HG02840 (cell line): ENCODE results near the gene DEAF1.

Source experiments
- ATAC-seq: cut with Tn5 transposase; IDR thresholded peaks from one replicate; pipeline ENCODE4 v1.9.1; 2021; ENCODE audit warnings: mild to moderate bottlenecking, moderate library complexity, moderate number of reproducible peaks; ENCODE audit not compliant: unreplicated experiment, low FRiP score

DEAF1 gene

DNA sequence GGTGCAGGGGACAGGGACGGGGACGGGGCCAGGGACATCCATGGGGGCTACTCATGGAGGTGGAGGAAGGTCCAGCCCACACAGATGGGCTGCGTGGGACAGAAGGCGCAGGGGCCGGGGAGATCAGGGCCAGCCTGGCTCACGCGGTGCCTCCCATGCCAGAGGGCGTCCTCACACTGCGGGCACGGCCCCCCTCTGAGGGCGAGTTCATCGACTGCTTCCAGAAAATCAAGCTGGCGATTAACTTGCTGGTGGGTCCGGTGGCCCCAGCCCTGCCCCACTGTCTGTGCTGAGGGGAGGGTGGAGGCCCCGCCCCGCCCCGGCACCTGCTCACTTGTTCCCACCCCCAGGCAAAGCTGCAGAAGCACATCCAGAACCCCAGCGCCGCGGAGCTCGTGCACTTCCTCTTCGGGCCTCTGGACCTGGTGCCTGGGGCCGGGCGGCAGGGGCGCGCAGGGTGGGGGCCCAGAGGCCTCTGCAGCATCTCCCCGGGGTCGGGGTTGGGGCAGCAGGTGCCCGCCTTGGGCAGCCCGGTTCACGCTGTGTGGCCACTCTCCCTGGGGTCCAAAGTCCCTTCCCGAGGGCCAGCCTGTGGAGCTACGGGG lies 26.8 kb upstream of the DEAF1 start:
- ATAC-seq, result no peak

DNA sequence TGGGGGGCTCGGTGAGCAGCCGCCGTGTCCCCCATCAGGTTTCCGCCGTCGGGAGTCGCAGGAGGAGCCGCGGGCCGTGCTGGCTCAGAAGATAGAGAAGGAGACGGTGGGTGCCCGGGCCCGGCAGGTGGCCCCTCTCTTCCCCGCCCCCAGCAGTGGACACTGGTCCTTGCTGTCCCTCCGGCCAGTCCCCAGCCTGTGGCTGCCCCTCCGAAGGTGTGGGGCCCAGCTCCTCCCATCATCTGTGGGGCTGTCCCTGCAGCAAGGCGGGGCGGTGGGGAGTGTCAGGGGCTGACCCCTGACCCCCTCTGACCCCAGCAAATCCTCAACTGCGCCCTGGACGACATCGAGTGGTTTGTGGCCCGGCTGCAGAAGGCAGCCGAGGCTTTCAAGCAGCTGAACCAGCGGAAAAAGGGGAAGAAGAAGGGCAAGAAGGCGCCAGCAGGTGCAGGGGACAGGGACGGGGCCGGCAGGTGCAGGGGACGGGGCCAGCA lies 26.3 kb upstream of the DEAF1 start:
- no peak for ATAC-seq

DNA sequence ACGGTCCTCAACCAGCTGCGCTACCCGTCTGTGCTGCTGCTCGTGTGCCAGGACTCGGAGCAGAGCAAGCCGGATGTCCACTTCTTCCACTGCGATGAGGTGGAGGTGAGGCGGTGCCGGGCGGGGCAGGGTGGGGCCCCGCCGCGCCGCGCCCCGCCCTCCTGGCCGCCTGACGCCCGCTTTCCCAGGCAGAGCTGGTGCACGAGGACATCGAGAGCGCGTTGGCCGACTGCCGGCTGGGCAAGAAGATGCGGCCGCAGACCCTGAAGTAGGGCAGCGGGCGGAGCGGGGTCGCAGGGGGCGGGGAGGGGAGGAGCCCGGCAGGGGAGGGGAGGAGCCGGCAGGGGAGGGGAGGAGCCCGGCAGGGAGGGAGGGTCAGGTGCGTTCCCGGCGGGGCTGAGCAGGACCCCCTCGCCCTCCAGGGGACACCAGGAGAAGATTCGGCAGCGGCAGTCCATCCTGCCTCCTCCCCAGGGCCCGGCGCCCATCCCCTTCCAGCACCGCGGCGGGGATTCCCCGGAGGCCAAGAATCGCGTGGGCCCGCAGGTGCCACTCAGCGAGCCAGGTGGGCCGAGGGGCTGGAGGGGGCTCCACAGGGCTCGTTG lies 25.7 kb upstream of the DEAF1 start:
- ATAC-seq, result no peak

DNA sequence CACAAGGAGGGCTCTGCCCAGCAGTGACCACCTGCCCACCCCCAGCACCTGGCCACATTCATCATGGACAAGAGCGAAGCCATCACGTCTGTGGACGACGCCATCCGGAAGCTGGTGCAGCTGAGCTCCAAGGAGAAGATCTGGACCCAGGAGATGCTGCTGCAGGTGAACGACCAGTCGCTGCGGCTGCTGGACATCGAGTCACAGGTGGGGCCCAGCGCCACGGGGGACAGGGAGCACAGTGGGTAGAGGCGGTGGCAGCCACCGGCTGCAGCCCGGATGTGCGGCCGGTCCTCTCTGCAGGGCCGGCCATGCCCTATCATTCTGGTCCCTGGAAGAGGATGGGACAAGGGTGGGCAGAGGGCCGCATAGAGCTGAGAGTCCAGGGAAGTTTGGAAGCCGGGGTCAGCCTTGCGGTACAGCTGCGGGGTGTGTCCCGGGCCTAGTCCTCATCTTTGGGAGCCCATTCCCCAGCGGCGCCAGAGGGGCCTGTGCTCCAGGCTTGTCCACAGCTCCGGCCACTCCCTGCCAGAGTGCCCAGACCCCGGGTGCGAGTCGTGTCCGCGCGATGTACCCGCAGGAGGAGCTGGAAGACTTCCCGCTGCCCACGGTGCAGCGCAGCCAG lies 25.1 kb upstream of the DEAF1 start:
- ATAC-seq, result no peak

DNA sequence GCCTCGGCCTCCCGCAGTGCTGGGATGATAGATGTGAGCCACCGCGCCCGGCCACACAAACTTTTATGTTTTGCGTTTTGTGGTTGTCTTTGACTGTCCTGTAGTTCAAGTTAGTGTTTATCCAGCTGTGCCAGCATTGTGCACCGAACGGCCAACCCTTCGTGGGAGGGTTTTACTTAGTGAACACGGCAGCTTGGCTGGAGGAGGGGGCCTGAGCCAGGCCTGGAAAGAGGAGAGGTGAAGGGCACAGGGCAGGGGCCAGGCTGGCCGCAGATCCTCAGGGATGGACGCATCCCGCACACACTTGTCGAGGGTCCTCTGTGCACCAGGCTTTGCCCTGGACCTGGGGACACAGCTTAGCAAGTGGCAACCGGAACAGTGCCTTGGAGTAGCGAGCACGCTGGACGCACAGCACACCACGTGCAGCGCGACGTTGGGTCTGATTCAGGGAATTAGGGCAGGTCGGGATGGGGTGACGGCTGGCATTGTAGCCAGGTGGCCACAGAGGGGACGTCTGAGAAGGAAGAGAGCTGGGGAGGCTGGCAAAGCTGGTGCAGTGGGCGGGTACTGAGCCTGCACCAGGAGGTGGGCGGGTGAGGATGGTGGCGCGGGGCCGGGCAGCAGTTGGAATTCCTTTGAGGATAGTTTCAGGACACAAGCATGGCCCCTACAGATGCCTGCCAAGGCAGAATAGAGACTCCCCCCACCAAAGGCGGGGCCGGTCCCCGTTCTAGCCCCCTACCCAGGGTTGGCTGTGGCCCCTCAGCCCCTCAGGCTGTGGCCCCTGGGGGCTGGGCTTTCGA lies 24.4 kb upstream of the DEAF1 start:
- ATAC-seq, result no peak

DNA sequence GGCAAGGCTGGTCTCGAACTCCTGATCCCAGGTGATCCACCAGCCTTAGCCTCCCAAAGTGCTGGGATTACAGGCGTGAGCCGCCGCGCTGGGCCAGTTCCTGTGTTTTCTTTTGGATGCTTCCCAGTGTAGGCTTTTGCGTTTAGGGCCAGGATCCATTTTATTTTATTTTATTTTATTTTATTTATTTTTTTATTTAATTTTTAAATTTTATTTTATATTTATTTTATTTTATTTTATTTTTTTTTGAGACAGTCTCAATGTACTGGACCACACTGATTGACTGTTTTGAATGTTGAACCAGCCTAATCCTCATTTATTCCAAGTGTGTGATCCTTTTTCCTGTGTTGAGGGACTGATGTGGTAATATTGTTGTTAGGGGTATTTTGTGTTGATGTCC lies 19.4 kb upstream of the DEAF1 start:
- ATAC-seq, result no peak

DNA sequence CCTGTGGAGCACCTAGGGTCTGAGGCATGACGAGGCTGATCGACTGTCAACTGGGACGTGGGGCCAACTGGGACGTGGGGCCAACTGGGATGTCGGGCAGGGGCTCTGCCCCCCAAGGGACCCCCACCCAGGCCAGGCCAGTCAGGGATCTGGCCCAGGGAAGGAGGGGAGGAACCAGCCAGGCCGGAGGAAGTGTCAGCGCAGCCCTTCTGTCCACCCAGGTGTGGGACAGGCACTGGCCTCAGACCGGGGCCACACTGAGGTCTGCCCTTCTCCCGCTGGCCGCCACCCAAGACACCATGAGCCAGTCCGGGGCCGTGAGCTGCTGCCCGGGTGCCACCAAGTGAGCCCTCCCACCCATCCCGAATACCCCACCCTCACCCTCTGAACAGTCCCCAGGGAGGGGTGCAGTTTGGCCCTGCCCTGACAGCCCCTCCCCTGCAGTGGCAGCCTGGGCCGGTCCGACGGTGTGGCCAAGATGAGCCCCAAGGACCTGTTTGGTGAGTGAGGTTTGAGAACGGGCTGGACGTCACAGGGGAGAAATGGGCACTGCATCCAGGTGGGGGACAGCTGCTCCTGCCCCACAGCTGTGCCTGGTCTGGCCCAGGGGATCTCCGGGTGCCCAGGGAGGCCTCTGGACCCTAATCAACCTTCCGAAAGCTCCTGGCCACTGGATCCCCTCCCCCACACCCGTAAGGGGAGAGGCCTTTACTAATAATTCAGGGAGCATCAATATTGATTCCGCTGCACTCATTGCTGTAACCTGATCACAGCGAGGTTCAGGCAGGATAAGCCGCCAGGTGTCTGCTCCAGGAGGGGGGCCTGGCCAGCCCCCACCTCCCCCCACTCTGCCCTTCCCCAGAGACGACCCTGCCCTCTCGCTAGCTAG lies 14.3 kb upstream of the DEAF1 start:
- ATAC-seq, result no peak

DNA sequence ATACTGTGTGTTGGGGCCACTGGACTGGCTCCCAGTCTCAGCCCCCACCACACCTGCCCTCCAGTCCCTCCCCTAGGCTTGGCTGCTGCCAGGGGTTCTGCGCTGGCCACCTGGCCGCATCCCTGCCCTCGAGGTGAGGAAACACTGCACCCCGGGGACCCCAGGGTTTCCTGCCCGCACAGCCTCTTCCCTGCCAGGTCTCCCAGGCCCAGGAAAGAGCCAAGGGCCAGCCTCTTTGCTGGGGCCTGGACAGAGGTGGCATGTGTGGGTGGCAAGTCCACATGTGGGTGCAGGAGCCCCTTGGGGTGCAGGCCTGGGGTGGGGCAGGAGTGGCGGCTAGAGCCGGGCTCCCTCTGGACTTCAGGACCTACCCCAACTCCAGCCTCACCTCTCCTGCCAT lies 13.5 kb upstream of the DEAF1 start:
- ATAC-seq, result no peak

DNA sequence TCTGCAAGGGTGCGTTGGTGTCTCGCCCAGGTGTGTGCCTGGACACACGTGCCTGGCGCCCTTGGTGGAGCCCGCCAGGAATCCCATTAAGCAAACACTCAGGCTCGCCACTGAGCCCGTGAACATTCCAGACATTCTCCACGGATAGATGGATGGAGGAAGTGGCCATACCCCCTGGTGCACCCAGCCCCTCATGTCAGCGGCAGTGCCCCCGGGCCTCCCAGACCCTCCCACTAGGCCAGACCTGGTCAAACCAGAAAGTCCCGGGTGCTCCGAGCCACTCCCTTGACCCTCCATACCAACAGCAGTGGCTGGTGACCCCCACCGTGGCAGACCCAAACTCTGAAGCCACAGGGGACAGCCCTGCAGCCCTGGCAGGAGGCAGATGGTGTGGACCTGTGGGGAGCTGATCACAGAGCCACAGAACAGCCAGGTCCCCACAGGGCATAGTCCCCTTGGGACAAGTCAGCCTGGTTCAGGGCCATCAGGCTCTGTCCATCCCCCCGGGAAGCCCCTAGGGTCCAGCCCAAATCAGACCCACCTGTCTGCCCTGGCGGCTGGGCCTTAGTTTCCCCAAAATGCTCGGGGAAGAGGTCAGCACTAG lies 12.9 kb upstream of the DEAF1 start:
- ATAC-seq, result no peak

DNA sequence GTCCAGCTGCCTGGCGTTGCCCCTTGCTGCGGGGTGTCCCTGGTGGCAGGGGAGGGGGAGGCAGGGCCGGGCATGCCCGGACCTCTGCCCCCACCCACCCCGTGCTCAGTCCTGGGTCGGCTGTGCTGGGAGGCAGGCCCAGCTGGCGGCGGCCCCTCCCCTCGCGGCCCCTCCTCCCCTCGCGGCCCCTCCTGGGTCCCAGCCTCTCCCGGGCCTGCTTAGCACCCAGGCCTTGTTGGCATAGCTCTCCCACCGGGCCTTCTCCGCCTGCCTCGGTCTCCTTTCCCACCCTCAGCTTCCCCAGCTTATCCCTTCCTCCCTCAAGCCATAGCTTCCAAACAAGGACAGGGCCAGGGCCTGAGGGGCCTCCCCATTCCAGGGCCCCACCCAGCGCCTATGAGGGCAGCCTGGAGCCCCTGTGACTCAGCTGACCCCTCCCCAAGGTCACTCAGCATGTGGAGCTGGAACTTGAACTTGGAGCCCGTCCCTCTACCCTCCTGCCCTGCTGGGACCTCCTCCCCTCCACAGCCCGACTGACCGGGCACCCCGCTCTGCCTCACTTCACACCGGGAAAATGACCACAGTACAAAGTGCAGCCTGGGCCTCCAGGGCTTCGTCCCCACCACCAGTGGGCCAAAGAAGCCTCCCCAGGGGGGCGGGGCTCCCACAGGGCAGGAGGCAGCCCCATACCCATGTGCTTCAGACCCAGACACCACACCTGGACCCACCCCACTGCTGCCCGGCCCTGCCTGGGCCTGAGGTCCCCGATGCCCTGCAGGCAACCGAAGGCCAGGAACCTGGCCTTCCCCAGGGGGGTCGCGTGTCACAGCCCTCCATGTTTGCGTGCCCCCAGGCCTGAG lies 12.2 kb upstream of the DEAF1 start:
- ATAC-seq, result no peak

DNA sequence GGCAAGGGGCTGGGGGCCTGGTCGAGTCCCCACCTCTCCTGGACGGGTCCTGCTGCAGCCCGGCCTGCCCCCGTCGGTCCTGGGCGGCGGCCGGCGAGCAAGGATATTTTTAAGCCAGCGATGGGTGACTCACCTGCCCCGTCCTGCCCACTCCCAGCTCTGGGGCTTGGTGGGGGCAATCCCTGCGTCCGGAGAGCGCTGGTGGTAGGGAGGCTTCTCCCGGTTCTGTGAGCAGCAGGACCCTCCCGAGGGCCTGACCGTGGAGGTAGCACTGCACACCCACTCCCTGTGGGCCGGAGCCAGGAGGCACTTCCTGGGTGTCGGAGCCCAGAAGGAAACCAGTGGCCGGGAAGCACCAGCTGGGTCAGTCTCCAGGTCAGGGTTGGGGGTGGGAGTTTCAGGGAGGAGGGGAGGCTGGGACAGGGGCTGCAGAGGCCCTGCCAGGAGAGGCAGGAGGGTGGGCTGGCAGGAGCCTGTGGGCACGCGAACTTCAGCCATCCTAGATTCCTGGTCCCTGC lies 11.5 kb upstream of the DEAF1 start:
- no peak for ATAC-seq

DNA sequence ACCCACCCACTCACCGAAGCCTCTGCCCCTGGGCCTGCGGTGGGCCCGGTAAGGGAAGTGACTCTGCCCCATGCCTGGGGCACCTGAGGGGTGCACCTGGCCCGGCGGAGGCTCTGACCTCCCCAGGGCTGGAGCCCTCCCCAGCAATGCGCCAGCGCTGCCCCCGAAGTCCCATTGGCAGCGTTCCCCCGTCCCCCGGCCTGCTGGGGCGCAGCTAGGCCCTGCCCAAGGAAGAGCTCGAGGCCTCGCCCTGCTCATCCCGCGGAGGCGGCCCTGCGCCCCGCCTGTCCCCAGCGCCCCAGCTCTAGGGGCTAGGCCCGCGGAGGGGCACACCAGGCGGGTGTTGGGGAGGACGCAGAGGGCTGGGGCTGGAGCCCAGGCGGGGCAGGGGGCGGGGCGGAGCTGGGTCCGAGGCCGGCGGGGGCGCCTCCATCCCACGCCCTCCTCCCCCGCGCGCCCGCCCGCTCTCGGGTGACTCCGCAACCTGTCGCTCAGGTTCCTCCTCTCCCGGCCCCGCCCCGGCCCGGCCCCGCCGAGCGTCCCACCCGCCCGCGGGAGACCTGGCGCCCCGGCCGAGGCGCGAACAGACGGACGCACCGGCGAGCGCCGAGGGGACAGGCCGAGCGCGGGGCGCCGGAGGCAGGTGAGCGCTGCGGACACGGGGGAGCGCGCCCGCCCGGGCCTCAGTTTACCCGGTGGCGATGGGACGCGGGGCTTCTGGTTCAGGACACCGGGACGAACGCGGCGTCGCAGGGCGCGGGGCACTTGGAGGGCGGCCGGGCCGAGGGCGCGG lies 10.8 kb upstream of the DEAF1 start, which contains the start of gene EPS8L2:
Gene EPS8L2 (plus strand): TSS at position 586 of the 793 bp plus-strand sequence. CDS start 3,177 bp downstream, outside the sequence.
- ATAC-seq, result no peak

DNA sequence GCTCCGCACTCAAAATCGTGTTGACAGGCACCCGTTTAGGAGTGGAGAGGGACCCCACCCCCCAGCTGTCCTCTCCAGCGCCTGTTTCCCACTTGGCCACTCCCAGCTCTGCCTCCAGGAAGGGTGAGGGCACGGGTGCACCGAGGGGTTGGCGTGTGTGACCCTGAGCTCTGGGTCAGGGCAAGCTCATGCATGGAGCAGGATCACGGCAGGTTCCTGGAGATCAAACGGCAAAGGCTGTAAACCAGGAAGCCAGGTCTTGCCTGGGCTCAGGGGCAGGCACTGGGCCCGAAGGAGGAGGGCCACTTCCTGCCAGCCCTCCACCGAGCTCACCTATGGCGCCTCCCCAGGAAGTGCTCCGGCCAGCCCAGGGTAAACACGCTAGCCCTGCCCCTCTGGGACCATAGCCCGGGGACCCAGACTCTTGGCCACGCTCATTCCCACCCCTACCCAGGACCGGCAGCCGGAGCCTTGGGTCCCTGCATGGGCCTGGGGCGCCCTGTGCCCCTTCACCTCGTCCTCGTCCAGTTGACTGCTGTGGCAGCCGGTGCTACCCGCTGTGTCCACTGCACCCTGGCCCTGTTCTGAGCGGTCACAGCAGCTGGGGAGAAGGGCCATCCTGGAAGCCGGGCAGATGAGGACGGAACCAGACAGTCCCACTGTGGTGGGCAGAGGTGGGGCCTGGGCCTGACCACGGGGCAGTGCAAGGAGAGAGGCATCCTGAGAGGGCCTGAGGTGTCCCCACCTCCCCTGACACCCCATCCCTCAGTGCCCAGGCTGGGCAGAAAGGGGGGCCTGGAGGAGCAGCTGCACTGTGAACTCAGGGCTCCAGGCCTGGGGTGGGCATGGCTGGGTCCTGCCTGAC lies 10.0 kb upstream of the DEAF1 start:
- no peak for ATAC-seq

DNA sequence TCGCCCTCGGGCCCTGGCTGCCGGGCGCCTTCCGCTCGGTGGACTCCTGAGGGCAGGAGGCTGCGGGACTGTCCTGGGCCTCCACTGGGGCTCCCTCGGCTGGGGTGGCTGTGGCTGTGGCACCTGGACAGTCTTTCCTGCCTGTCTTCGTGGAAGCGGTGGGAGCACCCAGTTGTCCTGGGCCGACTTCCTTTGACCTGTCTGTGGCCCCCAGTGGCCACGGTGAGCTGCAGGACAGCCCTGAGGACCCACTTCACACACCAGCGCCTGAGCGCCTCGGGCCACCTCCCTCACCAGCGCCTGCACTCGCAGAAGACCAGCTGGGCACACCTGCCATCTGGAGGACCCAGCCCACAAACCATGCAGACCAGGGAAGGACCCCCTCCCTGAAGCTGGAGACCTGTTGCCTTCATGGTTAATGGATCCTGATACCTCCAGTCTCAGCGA lies 9.2 kb upstream of the DEAF1 start:
- ATAC-seq, result no peak

DNA sequence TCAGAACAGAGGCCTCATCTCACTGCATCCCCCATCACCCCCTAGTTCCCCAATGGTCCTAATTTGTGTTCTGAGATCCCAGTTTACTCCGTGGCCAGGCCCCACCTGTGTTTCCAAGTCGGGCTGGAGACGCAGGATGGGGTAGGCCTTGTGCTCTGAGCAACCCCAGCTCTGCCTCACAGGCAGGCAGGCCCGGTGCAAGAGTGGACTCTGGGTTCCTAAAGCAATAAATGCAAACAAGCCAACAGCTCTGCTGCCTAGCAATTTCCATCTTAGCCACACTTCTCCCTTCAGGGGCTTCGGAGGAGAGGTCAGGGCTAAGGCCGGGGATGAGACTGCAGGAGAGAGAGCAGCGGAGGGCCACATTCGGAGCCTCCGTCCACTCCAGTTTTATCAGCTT lies 8.5 kb upstream of the DEAF1 start:
- ATAC-seq, result no peak

DNA sequence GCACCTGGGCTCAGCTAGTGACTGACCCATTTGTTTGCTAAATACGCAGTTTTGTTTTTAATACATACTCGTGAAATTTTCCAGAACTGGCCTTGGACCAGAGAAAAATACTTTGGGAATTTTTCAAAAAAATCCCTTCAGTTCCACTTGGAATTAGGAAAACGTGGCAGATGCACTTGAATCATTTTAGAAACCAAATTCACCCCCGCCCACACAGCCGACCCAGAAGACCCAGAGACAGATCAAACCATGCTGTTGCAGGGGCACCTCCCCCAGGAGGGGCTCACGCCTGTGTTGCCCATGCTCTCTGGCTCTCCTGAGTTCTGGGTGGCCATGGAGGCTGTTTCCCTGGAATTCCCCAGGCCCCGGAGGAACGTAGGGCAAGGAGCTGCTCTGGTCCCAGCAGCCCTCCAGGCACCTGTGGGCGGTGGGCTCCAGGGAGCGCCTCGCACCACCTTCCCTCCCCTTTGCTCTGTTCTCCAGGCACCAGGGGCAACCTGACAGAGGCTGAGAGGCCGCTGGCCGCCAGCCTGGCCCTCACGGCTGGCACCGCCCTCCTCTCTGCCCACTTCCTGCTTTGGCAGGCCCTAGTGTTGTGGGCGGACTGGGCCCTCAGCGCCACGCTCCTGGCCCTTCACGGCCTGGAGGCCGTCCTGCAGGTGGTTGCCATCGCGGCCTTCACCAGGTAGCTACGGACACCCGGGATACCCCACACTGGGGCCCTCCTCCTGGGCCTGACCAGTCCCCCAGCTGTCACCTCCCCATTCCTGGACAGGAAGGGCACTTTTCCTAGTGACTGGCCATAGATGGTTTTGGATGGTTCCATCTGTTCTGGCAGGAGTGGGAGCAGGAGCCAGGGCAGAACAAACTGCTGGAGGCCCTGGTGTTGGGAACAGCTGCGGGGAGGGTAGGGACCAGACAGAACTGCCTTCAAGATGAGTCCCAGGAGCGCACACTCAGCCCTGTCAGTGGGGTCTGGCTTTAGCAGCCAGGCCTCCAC lies 7.7 kb upstream of the DEAF1 start:
- ATAC-seq, result no peak
